ENCODE measurements around the gene CCDC6. TPM values are rescaled to one million over a fixed set of nuclear protein-coding genes. Genes with fewer than 3 reads are reported as not detected.

The CCDC6 gene
- total and polyA plus RNA-seq, 2 of the 4 experiments (the other 2 are of a cell fraction), result 21.8 to 30.8 TPM

Other genes starting within 250 kb of the CCDC6 start
- gene SLC16A9, start 196.7 kb downstream of the CCDC6 start, total RNA-seq (2012; rRNA removed), result 0.18 and 0.56 TPM in 2 replicates
- 0.11 and 0.26 TPM in 2 replicates for gene SLC16A9, start 196.7 kb downstream of the CCDC6 start, polyA plus RNA-seq (2012; rRNA removed)
- not detected in 2 replicates for gene MRLN, start 153.1 kb downstream of the CCDC6 start, total RNA-seq (2012; rRNA removed)
- gene MRLN, start 153.1 kb downstream of the CCDC6 start, polyA plus RNA-seq (2012; rRNA removed), result not detected in 2 replicates

Measured in IMR-90 (cell line).